HepG2 (cell line): ENCODE data around the gene NT5C2. TPM values are rescaled to one million over a fixed set of nuclear protein-coding genes. Genes with fewer than 3 reads are reported as not detected.

Experiments
- ARID5B ChIP-seq: IDR thresholded peaks from 2 replicates; pipeline ENCODE4 v1.4.0; 2020; ENCODE audit warnings: mild to moderate bottlenecking, missing genetic modification reagents
- FOXP1 ChIP-seq, 2 experiments: fragments of 450-650 bp in 1 of 2; IDR thresholded peaks; 2 replicates each; pipeline ENCODE4 v1.6.1; 2017 to 2018; ENCODE audit warnings: antibody characterized with exemption in 1 of 2
- IKZF5 ChIP-seq: IDR thresholded peaks from 2 replicates; pipeline ENCODE4 v1.6.1; 2018; ENCODE audit warnings: missing genetic modification reagents, mild to moderate bottlenecking, missing compliant biosample characterization
- KAT8 ChIP-seq: IDR thresholded peaks from 2 replicates; pipeline ENCODE4 v1.6.1; 2016; ENCODE audit warnings: missing genetic modification reagents, missing compliant biosample characterization
- MIER3 ChIP-seq: IDR thresholded peaks from 2 replicates; pipeline ENCODE4 v1.6.1; 2016; ENCODE audit warnings: missing compliant biosample characterization, borderline replicate concordance
- ZFP82 ChIP-seq: sonication (generic); formaldehyde crosslinking; IDR thresholded peaks from 2 replicates; pipeline ENCODE4 v1.5.1; 2020; ENCODE audit warnings: mild to moderate bottlenecking, missing genetic modification reagents, borderline replicate concordance
- ZNF317 ChIP-seq: sonication (generic); formaldehyde crosslinking; IDR thresholded peaks from 2 replicates; pipeline ENCODE4 v1.5.0; 2020; ENCODE audit warnings: mild to moderate bottlenecking, missing genetic modification reagents
- polyA plus RNA-seq, 8 experiments: library from polyadenylated mRNA; depleted of rRNA in 3 of 8; stranded (reverse) in 7 of 8; unstranded in 1 of 8; fragments of >200 nt; fragmentation: Illumina TruSeq in 4 of 8; extraction: Trizol in 4 of 8; gene quantifications; 2 replicates each; pipeline versions ENCODE4 v1.2.1 to v1.2.3, GENCODE V29; 2011 to 2016; ENCODE audit warnings: low read depth in 4 of 8, missing spikeins in 1 of 8, mixed read lengths in 1 of 8; ENCODE audit not compliant: insufficient read depth in 1 of 8
- total RNA-seq, 5 experiments: library from RNA; depleted of rRNA; stranded (reverse); fragments of >200 nt; fragmentation: Illumina TruSeq; extraction: Trizol; gene quantifications; 2 replicates each; pipeline ENCODE4 v1.2.3, GENCODE V29; 2016; ENCODE audit warnings: low read depth in 1 of 5
- TF ChIP-seq, protein P1 (sequence below): sonication (generic); formaldehyde crosslinking; IDR thresholded peaks from 2 replicates; pipeline ENCODE4 v1.5.1; 2020; ENCODE audit warnings: mild to moderate bottlenecking, moderate library complexity, missing genetic modification reagents

Gene NT5C2
- total and polyA plus RNA-seq, 2 of the 13 experiments (the other 11 are each of a cell fraction or from before 2014, with no cell fraction given) = 40.6 to 55.2 TPM

DNA sequence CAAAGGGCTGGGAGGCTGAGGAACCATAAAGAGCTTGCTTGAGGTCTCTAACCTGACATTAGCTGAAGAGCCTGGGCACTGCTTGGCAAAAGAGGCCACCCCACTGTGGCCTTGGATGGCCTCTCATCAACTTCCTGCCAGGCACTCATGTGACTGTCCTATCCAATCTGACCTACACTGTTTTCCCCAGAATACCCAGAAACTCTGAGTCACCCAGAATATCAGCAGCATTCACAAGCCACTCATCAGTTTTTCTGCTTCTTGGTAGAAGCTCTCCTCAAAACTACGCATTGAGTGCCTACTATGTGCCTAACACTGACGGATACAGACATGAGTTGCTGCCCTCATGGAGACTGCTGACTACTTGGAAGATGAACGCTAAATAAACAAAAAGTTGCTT lies 4.1 kb upstream of the NT5C2 start (continued):
- TF ChIP-seq ARID5B (CRISPR knock-in tag) = peak; percentile 74
- no peak for TF ChIP-seq ZFP82 (CRISPR knock-in tag)
- TF ChIP-seq MIER3 (CRISPR knock-in tag) = 0 out of 2 replicates have a peak, but pooled peaks have one; percentile 51
- 0 out of 2 replicates have a peak, but pooled peaks have one; percentile 31 for TF ChIP-seq IKZF5 (CRISPR knock-in tag)
- peak; percentile 72 for TF ChIP-seq KAT8 (CRISPR knock-in tag)
- no peak for TF ChIP-seq ZNF317 (CRISPR knock-in tag)
- no peak for TF ChIP-seq FOXP1 (IDR thresholded peaks at IDR 0.05)
- no peak for TF ChIP-seq FOXP1 (CRISPR knock-in tag; IDR thresholded peaks at IDR 0.05)
- TF ChIP-seq, protein P1, sequence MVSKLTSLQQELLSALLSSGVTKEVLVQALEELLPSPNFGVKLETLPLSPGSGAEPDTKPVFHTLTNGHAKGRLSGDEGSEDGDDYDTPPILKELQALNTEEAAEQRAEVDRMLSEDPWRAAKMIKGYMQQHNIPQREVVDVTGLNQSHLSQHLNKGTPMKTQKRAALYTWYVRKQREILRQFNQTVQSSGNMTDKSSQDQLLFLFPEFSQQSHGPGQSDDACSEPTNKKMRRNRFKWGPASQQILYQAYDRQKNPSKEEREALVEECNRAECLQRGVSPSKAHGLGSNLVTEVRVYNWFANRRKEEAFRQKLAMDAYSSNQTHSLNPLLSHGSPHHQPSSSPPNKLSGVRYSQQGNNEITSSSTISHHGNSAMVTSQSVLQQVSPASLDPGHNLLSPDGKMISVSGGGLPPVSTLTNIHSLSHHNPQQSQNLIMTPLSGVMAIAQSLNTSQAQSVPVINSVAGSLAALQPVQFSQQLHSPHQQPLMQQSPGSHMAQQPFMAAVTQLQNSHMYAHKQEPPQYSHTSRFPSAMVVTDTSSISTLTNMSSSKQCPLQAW (CRISPR knock-in tag) = 0 out of 2 replicates have a peak, but pooled peaks have one; percentile 29
- TF ChIP-seq, all 625 proteins: peak for 57
